ENCODE measurements around the gene KCNN4.

The KCNN4 gene

DNA sequence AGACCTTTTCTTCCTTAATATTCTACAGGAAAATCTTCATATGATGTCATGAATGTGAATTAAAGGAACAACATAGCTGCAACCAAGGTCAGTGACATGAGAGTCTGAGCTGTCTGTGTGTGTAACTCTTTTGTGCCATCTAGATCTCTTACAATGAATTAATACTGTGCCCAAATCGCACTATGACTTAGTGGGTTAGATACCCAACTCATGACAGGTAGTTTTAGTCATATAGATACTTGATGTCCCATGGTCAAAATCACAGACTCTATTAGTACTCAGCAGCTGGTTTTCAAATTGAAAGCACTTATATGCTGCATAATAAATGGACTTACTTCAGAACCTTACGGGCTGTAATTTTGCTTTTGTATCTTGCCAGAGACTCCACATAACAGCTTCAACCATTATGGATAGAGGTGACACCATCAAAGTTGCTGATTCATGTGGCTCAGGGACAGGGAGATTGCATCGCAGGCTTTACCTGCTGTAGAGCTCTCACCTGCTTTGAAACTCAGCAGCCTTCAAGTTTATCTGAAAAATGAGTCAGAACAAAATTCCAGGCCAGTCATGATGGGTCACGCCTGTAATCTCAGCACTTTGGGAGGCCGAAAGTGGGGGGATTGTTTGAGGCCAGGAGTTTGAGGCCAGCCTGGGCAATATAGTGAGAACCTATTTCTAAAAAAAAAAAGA, 34.0 kb upstream of the KCNN4 start:
- H3K9me3 ChIP-seq (ENCODE audit: insufficient read depth, low read depth, low read length) = no peaks in the 10 kb centered on the region
- no peaks in the 10 kb centered on the region for H3K27me3 ChIP-seq (ENCODE audit: insufficient read depth, low read length, poor library complexity, severe bottlenecking)
- H3K4me1 ChIP-seq (ENCODE audit: insufficient read depth, low read length, poor library complexity, severe bottlenecking) = no peaks in the 10 kb centered on the region
- no peak overlapping the region for H2AFZ ChIP-seq (ENCODE audit: low read length)
- H3K79me2 ChIP-seq (ENCODE audit: insufficient read depth, low read length) = no peaks in the 10 kb centered on the region
- H3K9ac ChIP-seq (ENCODE audit: low read depth, low read length, poor library complexity, severe bottlenecking) = no peak overlapping the region
- H3K4me2 ChIP-seq (ENCODE audit: low read depth, low read length, poor library complexity, severe bottlenecking) = no peak overlapping the region
- H4K20me1 ChIP-seq (ENCODE audit: insufficient read depth, low read length, poor library complexity, severe bottlenecking) = no peaks in the 10 kb centered on the region
- no peaks in the 10 kb centered on the region for H3K36me3 ChIP-seq (ENCODE audit: insufficient read depth, low read length)
- no peak overlapping the region for H3K4me3 ChIP-seq (ENCODE audit: low read length, poor library complexity, severe bottlenecking)
- no peaks in the 10 kb centered on the region for H3F3A ChIP-seq (ENCODE audit: low read depth)
- H3K9me2 ChIP-seq (replicated peaks; ENCODE audit: low read depth, low read length) = no peaks in the 10 kb centered on the region
- TF ChIP-seq EZH2phosphoT487 (IDR thresholded peaks at IDR 0.05; ENCODE audit: borderline replicate concordance) = no peak
- TF ChIP-seq, protein P1, sequence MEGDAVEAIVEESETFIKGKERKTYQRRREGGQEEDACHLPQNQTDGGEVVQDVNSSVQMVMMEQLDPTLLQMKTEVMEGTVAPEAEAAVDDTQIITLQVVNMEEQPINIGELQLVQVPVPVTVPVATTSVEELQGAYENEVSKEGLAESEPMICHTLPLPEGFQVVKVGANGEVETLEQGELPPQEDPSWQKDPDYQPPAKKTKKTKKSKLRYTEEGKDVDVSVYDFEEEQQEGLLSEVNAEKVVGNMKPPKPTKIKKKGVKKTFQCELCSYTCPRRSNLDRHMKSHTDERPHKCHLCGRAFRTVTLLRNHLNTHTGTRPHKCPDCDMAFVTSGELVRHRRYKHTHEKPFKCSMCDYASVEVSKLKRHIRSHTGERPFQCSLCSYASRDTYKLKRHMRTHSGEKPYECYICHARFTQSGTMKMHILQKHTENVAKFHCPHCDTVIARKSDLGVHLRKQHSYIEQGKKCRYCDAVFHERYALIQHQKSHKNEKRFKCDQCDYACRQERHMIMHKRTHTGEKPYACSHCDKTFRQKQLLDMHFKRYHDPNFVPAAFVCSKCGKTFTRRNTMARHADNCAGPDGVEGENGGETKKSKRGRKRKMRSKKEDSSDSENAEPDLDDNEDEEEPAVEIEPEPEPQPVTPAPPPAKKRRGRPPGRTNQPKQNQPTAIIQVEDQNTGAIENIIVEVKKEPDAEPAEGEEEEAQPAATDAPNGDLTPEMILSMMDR (conservative IDR thresholded peaks at IDR 0.05; ENCODE audit: low read length) = no peak

DNA sequence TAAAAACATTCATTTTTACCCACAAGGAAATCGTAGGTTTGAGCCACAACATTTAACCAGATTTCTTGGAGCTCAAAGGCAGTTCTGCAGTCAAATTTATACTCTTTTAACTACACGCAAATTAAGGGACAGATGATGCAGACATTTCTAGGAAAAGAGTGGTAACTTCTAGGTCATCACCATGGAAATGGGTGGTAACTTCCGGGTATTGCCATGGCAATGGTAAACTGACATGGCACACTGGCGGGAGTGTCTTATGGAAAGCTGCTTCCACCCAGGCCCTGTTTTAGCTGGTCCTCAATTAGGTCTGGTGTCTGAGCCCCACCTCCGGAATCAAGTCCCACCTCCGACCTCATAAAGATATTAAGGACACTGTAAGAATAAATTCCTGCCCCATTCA, 31.9 kb upstream of the KCNN4 start:
- no peak overlapping the region for H2AFZ ChIP-seq (ENCODE audit: low read length)
- H3K9ac ChIP-seq (ENCODE audit: low read depth, low read length, poor library complexity, severe bottlenecking) = no peak overlapping the region
- no peak overlapping the region for H3K4me3 ChIP-seq (ENCODE audit: low read length, poor library complexity, severe bottlenecking)
- H3K9me3 ChIP-seq (ENCODE audit: insufficient read depth, low read depth, low read length) = no peaks in the 10 kb centered on the region
- H3K27me3 ChIP-seq (ENCODE audit: insufficient read depth, low read length, poor library complexity, severe bottlenecking) = no peaks in the 10 kb centered on the region
- H3K4me2 ChIP-seq (ENCODE audit: low read depth, low read length, poor library complexity, severe bottlenecking) = no peak overlapping the region
- TF ChIP-seq, protein P1 (conservative IDR thresholded peaks at IDR 0.05; ENCODE audit: low read length) = no peak
- no peak for TF ChIP-seq EZH2phosphoT487 (IDR thresholded peaks at IDR 0.05; ENCODE audit: borderline replicate concordance)
- H3K9me2 ChIP-seq (replicated peaks; ENCODE audit: low read depth, low read length) = no peaks in the 10 kb centered on the region
- H3K36me3 ChIP-seq (ENCODE audit: insufficient read depth, low read length) = no peaks in the 10 kb centered on the region
- no peaks in the 10 kb centered on the region for H3K79me2 ChIP-seq (ENCODE audit: insufficient read depth, low read length)
- H3F3A ChIP-seq (ENCODE audit: low read depth) = no peaks in the 10 kb centered on the region
- H3K4me1 ChIP-seq (ENCODE audit: insufficient read depth, low read length, poor library complexity, severe bottlenecking) = no peaks in the 10 kb centered on the region
- H4K20me1 ChIP-seq (ENCODE audit: insufficient read depth, low read length, poor library complexity, severe bottlenecking) = no peaks in the 10 kb centered on the region

DNA sequence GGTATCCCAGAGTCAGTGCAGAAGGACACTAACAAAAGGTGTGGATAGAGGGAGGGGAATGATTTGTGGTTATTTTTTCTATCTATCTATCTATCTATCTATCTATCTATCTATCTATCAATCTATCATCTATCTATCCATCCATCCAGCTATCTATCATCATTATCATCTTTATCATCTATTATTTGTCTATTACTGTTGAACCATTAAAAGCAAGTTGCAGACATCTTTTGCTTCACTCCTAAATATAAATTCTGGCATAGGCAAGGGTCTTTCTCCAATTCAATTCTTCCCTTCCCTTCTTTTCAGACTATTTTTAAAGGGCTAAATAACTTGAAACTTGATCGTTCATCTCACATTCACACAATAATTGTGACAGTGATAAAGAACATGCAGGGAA, 31.5 kb upstream of the KCNN4 start:
- Histone ChIP-seq H2AFZ (ENCODE audit: low read length) (no peak overlapping the region), H3K27me3 (ENCODE audit: insufficient read depth, low read length, poor library complexity, severe bottlenecking) (no peaks in the 10 kb centered on the region), H3K4me2 (ENCODE audit: low read depth, low read length, poor library complexity, severe bottlenecking) (no peak overlapping the region), H3K9me2 (replicated peaks; ENCODE audit: low read depth, low read length) (no peaks in the 10 kb centered on the region), H3F3A (ENCODE audit: low read depth) (no peaks in the 10 kb centered on the region), H4K20me1 (ENCODE audit: insufficient read depth, low read length, poor library complexity, severe bottlenecking) (no peaks in the 10 kb centered on the region), H3K4me1 (ENCODE audit: insufficient read depth, low read length, poor library complexity, severe bottlenecking) (no peaks in the 10 kb centered on the region), H3K36me3 (ENCODE audit: insufficient read depth, low read length) (no peaks in the 10 kb centered on the region), H3K79me2 (ENCODE audit: insufficient read depth, low read length) (no peaks in the 10 kb centered on the region), H3K9me3 (ENCODE audit: insufficient read depth, low read depth, low read length) (no peaks in the 10 kb centered on the region), H3K9ac (ENCODE audit: low read depth, low read length, poor library complexity, severe bottlenecking) (no peak overlapping the region), H3K4me3 (ENCODE audit: low read length, poor library complexity, severe bottlenecking) (no peak overlapping the region)
- TF ChIP-seq, protein P1 (conservative IDR thresholded peaks at IDR 0.05; ENCODE audit: low read length) = no peak
- TF ChIP-seq EZH2phosphoT487 (IDR thresholded peaks at IDR 0.05; ENCODE audit: borderline replicate concordance) = no peak

All from Loucy (cell line).